ENCODE data around the gene RPL35. TPM values are rescaled to one million over a fixed set of nuclear protein-coding genes. Genes with fewer than 3 reads are reported as not detected.

The RPL35 gene
- total RNA-seq, 1 donor: 1,644 TPM

- peak overlapping the region; percentile 94 for H3K4me2 ChIP-seq (ENCODE audit: insufficient read depth, low read length)
- H3K27me3 ChIP-seq (ENCODE audit: insufficient read depth, low read length): no peaks in the 10 kb centered on the region
- no peak for TF ChIP-seq CTCF (IDR thresholded peaks at IDR 0.05; ENCODE audit: extremely low read depth, low read depth, low read length)
- H4K20me1 ChIP-seq (ENCODE audit: insufficient read depth, low read length): peaks cover 56% of the 10 kb centered on the region
- H2AFZ ChIP-seq (ENCODE audit: low read length): no peak overlapping the region
- DNase-seq (ENCODE audit: insufficient read length, low spot score, missing footprints): peak; percentile 74
- H3K4me3 ChIP-seq (ENCODE audit: insufficient read depth, low read length): peak overlapping the region; percentile 90
- H3K4me1 ChIP-seq (ENCODE audit: insufficient read depth, low read length): peaks cover 22% of the 10 kb centered on the region
- H3K27ac ChIP-seq (ENCODE audit: low read depth, low read length): peak overlapping the region; percentile 90
- no peaks in the 10 kb centered on the region for H3K9me3 ChIP-seq (ENCODE audit: low read depth, low read length)
- H3K36me3 ChIP-seq (ENCODE audit: insufficient read depth, low read length): peaks cover 45% of the 10 kb centered on the region
- peaks cover 34% of the 10 kb centered on the region for H3K79me2 ChIP-seq (ENCODE audit: insufficient read depth, low read length)
Measured at GRCh38 chr9:124859803-124860581, 1.8 kb downstream of the RPL35 start.

GRCh38 chr9:124858330-124859046 is 3.3 kb downstream of the RPL35 start:
- Histone ChIP-seq H2AFZ (ENCODE audit: low read length) (no peak overlapping the region), H3K4me3 (ENCODE audit: insufficient read depth, low read length) (no peak overlapping the region), H3K4me2 (ENCODE audit: insufficient read depth, low read length) (no peak overlapping the region), H3K4me1 (ENCODE audit: insufficient read depth, low read length) (peaks cover 22% of the 10 kb centered on the region), H4K20me1 (ENCODE audit: insufficient read depth, low read length) (peaks cover 56% of the 10 kb centered on the region), H3K36me3 (ENCODE audit: insufficient read depth, low read length) (peaks cover 45% of the 10 kb centered on the region), H3K9me3 (ENCODE audit: low read depth, low read length) (no peaks in the 10 kb centered on the region), H3K27ac (ENCODE audit: low read depth, low read length) (no peak overlapping the region), H3K27me3 (ENCODE audit: insufficient read depth, low read length) (no peaks in the 10 kb centered on the region), H3K79me2 (ENCODE audit: insufficient read depth, low read length) (peaks cover 34% of the 10 kb centered on the region)
- no peak for TF ChIP-seq CTCF (IDR thresholded peaks at IDR 0.05; ENCODE audit: extremely low read depth, low read depth, low read length)
- DNase-seq (ENCODE audit: insufficient read length, low spot score, missing footprints): peak; percentile 69

GRCh38 chr9:124857533-124858162 is 4.1 kb downstream of the RPL35 start:
- no peaks in the 10 kb centered on the region for H3K9me3 ChIP-seq (ENCODE audit: low read depth, low read length)
- peaks cover 34% of the 10 kb centered on the region for H3K79me2 ChIP-seq (ENCODE audit: insufficient read depth, low read length)
- peak; percentile 47 for DNase-seq (ENCODE audit: insufficient read length, low spot score, missing footprints)
- peaks cover 56% of the 10 kb centered on the region for H4K20me1 ChIP-seq (ENCODE audit: insufficient read depth, low read length)
- no peaks in the 10 kb centered on the region for H3K27me3 ChIP-seq (ENCODE audit: insufficient read depth, low read length)
- H3K4me1 ChIP-seq (ENCODE audit: insufficient read depth, low read length): peaks cover 28% of the 10 kb centered on the region
- no peak overlapping the region for H3K27ac ChIP-seq (ENCODE audit: low read depth, low read length)
- no peak overlapping the region for H3K4me2 ChIP-seq (ENCODE audit: insufficient read depth, low read length)
- no peak for TF ChIP-seq CTCF (IDR thresholded peaks at IDR 0.05; ENCODE audit: extremely low read depth, low read depth, low read length)
- H3K36me3 ChIP-seq (ENCODE audit: insufficient read depth, low read length): peaks cover 45% of the 10 kb centered on the region
- no peak overlapping the region for H2AFZ ChIP-seq (ENCODE audit: low read length)
- no peak overlapping the region for H3K4me3 ChIP-seq (ENCODE audit: insufficient read depth, low read length)

All from osteoblast (primary cell).